Ovary (tissue), 9 donors: ENCODE data around the gene SLC7A5. TPM values are rescaled to one million over a fixed set of nuclear protein-coding genes. Genes with fewer than 3 reads are reported as not detected.
"Not testable (repeated sequence)": the region's sequence is repeated elsewhere in the genome, so short reads cannot be mapped to it uniquely, and the experiment has no call there.

ENCODE experiments used
- DNase-seq, 5 donors: peaks; one replicate each; pipeline ENCODE4 v3.0.0-alpha.2; 2019 to 2020
- H3K27ac ChIP-seq, 2 donors: fragments of 200-600 bp; one replicate each; pipeline versions ENCODE4 v1.5.1 to v1.8.0; 2019 to 2022
- H3K27me3 ChIP-seq: fragments of 200-600 bp; one replicate; pipeline ENCODE4 v1.8.0; 2022
- H3K36me3 ChIP-seq: fragments of 200-600 bp; sonication (generic); one replicate; pipeline ENCODE4 v1.5.1; 2019
- H3K4me1 ChIP-seq: one replicate; pipeline ENCODE4 v1.8.1; 2013; ENCODE audit warnings: mild to moderate bottlenecking, moderate library complexity; ENCODE audit not compliant: insufficient read depth
- H3K4me3 ChIP-seq: fragments of 200-600 bp; sonication (generic); one replicate; pipeline ENCODE4 v1.5.1; 2017
- H3K9me3 ChIP-seq, 2 donors: fragments of 200-600 bp in 1 of 2; sonication (generic) in 1 of 2; one replicate each; pipeline versions ENCODE4 v1.5.1 to v1.8.1; 2013 to 2019; ENCODE audit warnings: mild to moderate bottlenecking in 1 of 2, moderate library complexity in 1 of 2
- CTCF ChIP-seq, 3 donors: fragments of 450-650 bp in 2 of 3; fragments of 200-600 bp in 1 of 3; IDR thresholded peaks; one replicate each; pipeline versions ENCODE4 v1.5.1 to v1.8.0; 2016 to 2022; ENCODE audit warnings: antibody characterized with exemption in 3 of 3, mild to moderate bottlenecking in 1 of 3
- EP300 ChIP-seq: sonication (generic); formaldehyde crosslinking; IDR thresholded peaks from one replicate; pipeline ENCODE4 v1.6.1; 2017; ENCODE audit warnings: antibody characterized with exemption
- POLR2A ChIP-seq: fragments of 450-650 bp; IDR thresholded peaks from one replicate; pipeline ENCODE4 v1.6.1; 2017; ENCODE audit warnings: antibody characterized with exemption, mild to moderate bottlenecking, moderate library complexity
- WGBS, 3 donors: extraction: QIAGEN DNeasy Blood & Tissue Kit in 1 of 3; methylation state at CpG; one replicate each; pipeline versions ENCODE4 v1.1.5 to v1.1.7; 2013 to 2017; 5-methylcytosine and 5-hydroxymethylcytosine counted together
- intact Hi-C, 4 donors: fragments of 100-400 bp; cut with DNase I; formaldehyde crosslinking; loops; one replicate each; pipeline versions ENCODE4 v1.11.0 to v1.15.1; 2022 to 2023
- polyA plus RNA-seq, 2 donors: library from polyadenylated mRNA; stranded (reverse); fragments of 200-250 nt in 1 of 2; fragments of 350-450 nt in 1 of 2; fragmentation: Illumina TruSeq in 1 of 2; extraction: RNeasy Lipid Tissue Mini Kit (QIAGEN cat#74804) in 1 of 2; gene quantifications; one replicate each; pipeline ENCODE4 v1.2.3, GENCODE V29; 2013 to 2014
- total RNA-seq, 7 donors: library from RNA; depleted of rRNA in 2 of 7; stranded (reverse); fragments of >200 nt in 2 of 7; fragmentation: NEBNext Ultra II Directional in 3 of 7; extraction: Animal tissue kit (Norgen Biotek cat#: 25700) in 3 of 7; gene quantifications; one replicate each; pipeline versions ENCODE4 v1.1.0 to v1.2.4, GENCODE V29; 2016 to 2023
- donor health status: DM: no; HTN: no; CAD: no; lungs with moderate emphysema.
- donor health status: DM: no; HTN: no; CAD: no.
- donor health status: Bipolar disorder and iron deficiency.
- donor health status: DM: yes; HTN: yes; CAD: no.
- donor health status: DM: no; HTN: no; CAD: no.
- donor health status: DM: yes; HTN: yes; CAD: no.

The SLC7A5 gene
- total and polyA plus RNA-seq, 9 donors, result 3.1 to 64.3 (median 9.2) TPM

GRCh38 chr16:87878704-87879103, 9.4 kb upstream of the SLC7A5 start:
- Histone ChIP-seq H3K4me3 (no peak overlapping the region), H3K4me1 (peaks cover 2% of the 10 kb centered on the region), H3K9me3 (no peaks in the 10 kb centered on the region), H3K27ac (no peak overlapping the region), H3K36me3 (no peaks in the 10 kb centered on the region), H3K27me3 (no peaks in the 10 kb centered on the region)
- WGBS, 3 donors, result 40 to 66% (median 41%) methylated on average over 5 of the region's 5 CpGs
- intact Hi-C loops, result no loop called here
- no peak for DNase-seq
- TF ChIP-seq EP300, result no peak
- TF ChIP-seq POLR2A, result no peak
- TF ChIP-seq CTCF (IDR thresholded peaks at IDR 0.05), result no peak

DNA sequence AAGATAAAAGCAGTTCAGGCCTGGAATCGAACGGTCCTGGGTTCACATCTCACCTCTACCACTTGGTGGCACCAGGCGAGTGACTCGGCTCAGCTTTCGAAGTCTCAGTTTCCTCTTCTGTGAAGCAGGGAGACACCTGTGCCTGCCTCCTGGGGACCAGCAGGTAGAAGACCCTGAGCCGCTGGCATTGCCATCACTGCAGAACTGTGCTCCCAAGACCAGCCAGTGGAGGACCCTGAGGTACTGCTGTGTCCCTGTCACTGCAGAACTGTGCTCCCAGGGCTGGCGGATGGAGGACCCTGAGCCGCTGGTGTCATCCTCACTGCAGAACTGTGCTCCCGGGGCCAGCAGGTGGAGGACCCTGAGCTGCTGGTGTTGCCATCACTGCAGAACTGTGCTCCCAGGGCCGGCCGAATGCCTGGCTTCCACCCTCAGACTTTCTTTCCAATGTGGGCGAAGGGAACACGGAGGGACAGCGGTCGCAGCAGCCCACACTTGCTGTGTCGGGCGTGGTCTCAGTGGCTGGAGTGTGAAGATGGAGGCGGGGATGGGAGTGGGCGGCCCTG, 8.7 kb upstream of the SLC7A5 start:
- intact Hi-C loops, result no loop called here
- WGBS, 3 donors, result 83 to 87% (median 83%) methylated on average over 19 of the region's 19 CpGs
- TF ChIP-seq CTCF (IDR thresholded peaks at IDR 0.05) (no peak), POLR2A (no peak), EP300 (no peak)
- Histone ChIP-seq H3K4me1 (peaks cover 2% of the 10 kb centered on the region), H3K27ac (no peak overlapping the region), H3K27me3 (no peaks in the 10 kb centered on the region), H3K36me3 (no peaks in the 10 kb centered on the region), H3K9me3 (no peaks in the 10 kb centered on the region), H3K4me3 (no peak overlapping the region)
- DNase-seq, result no peak

- TF ChIP-seq EP300 (no peak), POLR2A (no peak), CTCF (IDR thresholded peaks at IDR 0.05) (no peak)
- Histone ChIP-seq H3K27me3 (no peaks in the 10 kb centered on the region), H3K36me3 (no peaks in the 10 kb centered on the region), H3K9me3 (no peaks in the 10 kb centered on the region), H3K4me3 (no peak overlapping the region), H3K4me1 (peaks cover 1% of the 10 kb centered on the region), H3K27ac (no peak overlapping the region)
- WGBS, 3 donors, result 51 to 56% (median 53%) methylated on average over 24 of the region's 24 CpGs
- intact Hi-C loops, result loop anchor here in 2 of 4 donors (5.0 kb wide), 1 partner anchor 98 kb away; no protein-coding TSS in a partner anchor
- no peak for DNase-seq
These were observed 5.5 kb upstream of the SLC7A5 start for GRCh38 chr16:87874639-87875427.

DNA sequence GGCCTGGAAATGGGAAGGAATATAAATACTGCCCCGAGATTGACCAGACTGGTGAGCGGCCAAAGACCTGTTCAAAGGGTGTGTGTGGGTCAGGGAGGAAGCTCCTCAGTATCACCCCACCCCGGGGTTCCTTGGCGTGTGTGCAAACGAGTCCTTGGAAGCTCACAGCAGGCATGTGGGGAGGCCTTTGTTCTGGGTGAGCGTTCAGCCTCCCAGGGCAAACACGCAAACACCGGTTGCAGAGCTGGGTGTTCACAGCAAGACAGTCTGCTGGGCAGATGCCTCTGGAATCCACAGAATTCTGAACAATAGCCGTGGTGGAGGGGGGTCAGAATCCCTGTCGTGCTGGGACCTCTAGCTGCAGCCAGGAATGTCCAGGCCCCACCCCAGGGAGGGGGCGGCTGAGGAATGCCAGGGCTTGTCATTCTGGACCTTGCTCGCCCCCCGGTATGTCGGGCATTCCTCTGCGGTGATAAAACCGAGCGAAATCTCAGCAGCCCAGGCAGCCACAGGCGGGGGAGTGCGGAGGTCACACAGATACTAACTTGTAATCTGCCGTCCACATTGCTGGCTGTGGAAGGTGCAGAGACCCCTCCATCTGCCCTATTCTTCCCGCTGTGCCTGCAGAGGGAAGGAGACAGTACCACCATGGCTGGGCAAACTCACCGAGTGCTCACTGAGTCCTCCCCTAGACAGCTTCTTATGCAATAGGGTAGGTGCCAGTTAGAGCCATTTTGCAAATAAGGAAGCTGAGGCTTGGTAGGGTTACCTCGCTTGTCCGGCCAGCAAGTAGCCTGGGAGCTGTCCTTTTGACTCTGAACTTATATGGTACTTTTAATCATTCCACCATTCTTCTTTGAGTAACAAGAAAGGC, 1.3 kb upstream of the SLC7A5 start:
- not testable (repeated sequence) for H3K36me3 ChIP-seq, H3K4me3 ChIP-seq, H3K27me3 ChIP-seq, H3K9me3 ChIP-seq, DNase-seq, H3K4me1 ChIP-seq, H3K27ac ChIP-seq
- intact Hi-C loops, result loop anchor here (1.0 to 5.0 kb wide), 3 partner anchors 91 to 93 kb away; no protein-coding TSS in a partner anchor
- 65 to 72% (median 65%) methylated on average over 21 to 24 of the region's 24 CpGs for WGBS, 3 donors

- H3K4me3 ChIP-seq, DNase-seq: not testable (repeated sequence)
These were observed 641 bp upstream of the SLC7A5 start for GRCh38 chr16:87869879-87870417.

GRCh38 chr16:87868254-87869029, 865 bp downstream of the SLC7A5 start:
- DNase-seq, intact Hi-C loops, H3K36me3 ChIP-seq, H3K27ac ChIP-seq, H3K4me1 ChIP-seq, H3K9me3 ChIP-seq, H3K27me3 ChIP-seq: not testable (repeated sequence)
- peak overlapping the region; percentile 30 for H3K4me3 ChIP-seq
- WGBS, 3 donors, result 8 to 12% (median 11%) methylated on average over 37 of the region's 37 CpGs

More at GRCh38 chr16:87869879-87870417, 641 bp upstream of the SLC7A5 start:
- H3K9me3 ChIP-seq, H3K4me1 ChIP-seq, H3K27me3 ChIP-seq, H3K27ac ChIP-seq, H3K36me3 ChIP-seq: not testable (repeated sequence)
- intact Hi-C loops, result loop anchor here in 3 of 4 donors (2.0 to 5.0 kb wide), 2 partner anchors 91 to 93 kb away; no protein-coding TSS in a partner anchor
- WGBS, 3 donors, result 70 to 82% (median 81%) methylated on average over 17 to 18 of the region's 18 CpGs

DNA sequence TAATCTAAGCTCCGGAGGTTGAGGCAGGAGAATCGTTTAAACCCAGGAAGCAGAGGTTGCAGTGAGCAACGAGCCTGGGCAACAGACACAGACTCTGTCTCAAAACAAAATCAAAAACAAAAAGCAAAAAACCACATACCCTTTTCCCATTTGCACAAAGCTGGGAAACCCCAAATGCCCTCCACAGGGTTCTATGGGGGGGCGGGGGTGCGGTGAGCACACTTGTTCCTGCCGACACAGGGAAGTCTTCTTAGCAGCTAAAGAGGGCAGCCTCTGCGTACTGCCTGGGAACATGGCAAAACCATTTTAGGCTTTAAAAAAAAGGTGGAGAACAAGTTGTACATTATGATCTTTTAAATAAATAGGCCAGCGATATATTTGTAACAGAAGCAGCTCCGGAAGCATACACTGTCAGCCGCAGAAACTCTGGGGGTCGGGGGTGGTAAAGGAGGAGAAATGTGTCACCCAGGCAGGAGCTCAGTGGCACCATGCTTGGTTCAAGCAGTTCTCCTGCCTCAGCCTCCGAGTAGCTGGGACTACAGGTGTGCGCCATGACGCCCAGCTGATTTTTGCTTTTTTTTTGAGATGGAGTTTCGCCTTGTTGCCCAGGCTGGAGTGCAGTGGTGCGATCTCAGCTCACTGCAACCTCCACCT, 3.3 kb downstream of the SLC7A5 start:
- DNase-seq, H3K27ac ChIP-seq, H3K9me3 ChIP-seq, H3K27me3 ChIP-seq, H3K4me1 ChIP-seq, intact Hi-C loops, H3K4me3 ChIP-seq, H3K36me3 ChIP-seq: not testable (repeated sequence)
- 85 to 88% (median 85%) methylated on average over 16 of the region's 16 CpGs for WGBS, 3 donors
